ENCODE data around the gene FNDC8.
A peak's percentile ranks its signal among the peaks of the same experiment; 100 is the strongest.
"Not testable (repeated sequence)": the region's sequence is repeated elsewhere in the genome, so short reads cannot be mapped to it uniquely, and the experiment has no call there.

Gene FNDC8

GRCh38 chr17:35084987-35085386 lies 36.4 kb upstream of the FNDC8 start:
- Histone ChIP-seq H3K9ac (ENCODE audit: low read length) (peak overlapping the region; percentile 4), H3K4me3 (ENCODE audit: low read depth, low read length) (no peak overlapping the region), H3K27ac (ENCODE audit: low read depth, low read length) (no peak overlapping the region), H3K9me3 (ENCODE audit: control insufficient read depth, insufficient read depth, low read depth, low read length) (no peaks in the 10 kb centered on the region), H3K36me3 (ENCODE audit: control insufficient read depth, insufficient read depth, low read length) (no peaks in the 10 kb centered on the region), H3K4me1 (ENCODE audit: control insufficient read depth, insufficient read depth, low read length) (peaks cover 70% of the 10 kb centered on the region), H3K27me3 (ENCODE audit: control insufficient read depth, insufficient read depth, low read length) (no peaks in the 10 kb centered on the region)

GRCh38 chr17:35086164-35086563 lies 35.3 kb upstream of the FNDC8 start:
- H3K27ac ChIP-seq (ENCODE audit: low read depth, low read length): no peak overlapping the region
- H3K9ac ChIP-seq (ENCODE audit: low read length): no peak overlapping the region
- H3K36me3 ChIP-seq (ENCODE audit: control insufficient read depth, insufficient read depth, low read length): no peaks in the 10 kb centered on the region
- no peaks in the 10 kb centered on the region for H3K9me3 ChIP-seq (ENCODE audit: control insufficient read depth, insufficient read depth, low read depth, low read length)
- no peaks in the 10 kb centered on the region for H3K27me3 ChIP-seq (ENCODE audit: control insufficient read depth, insufficient read depth, low read length)
- peaks cover 59% of the 10 kb centered on the region for H3K4me1 ChIP-seq (ENCODE audit: control insufficient read depth, insufficient read depth, low read length)
- H3K4me3 ChIP-seq (ENCODE audit: low read depth, low read length): no peak overlapping the region

- Histone ChIP-seq H3K4me1 (ENCODE audit: control insufficient read depth, insufficient read depth, low read length) (peaks cover 54% of the 10 kb centered on the region), H3K9ac (ENCODE audit: low read length) (peak overlapping the region; percentile 45), H3K4me3 (ENCODE audit: low read depth, low read length) (peak overlapping the region; percentile 42), H3K36me3 (ENCODE audit: control insufficient read depth, insufficient read depth, low read length) (no peaks in the 10 kb centered on the region), H3K27ac (ENCODE audit: low read depth, low read length) (no peak overlapping the region), H3K27me3 (ENCODE audit: control insufficient read depth, insufficient read depth, low read length) (no peaks in the 10 kb centered on the region), H3K9me3 (ENCODE audit: control insufficient read depth, insufficient read depth, low read depth, low read length) (no peaks in the 10 kb centered on the region)
Measured at GRCh38 chr17:35086931-35087573, 34.4 kb upstream of the FNDC8 start.

- H3K36me3 ChIP-seq (ENCODE audit: control insufficient read depth, insufficient read depth, low read length): no peaks in the 10 kb centered on the region
- peak overlapping the region; percentile 74 for H3K4me3 ChIP-seq (ENCODE audit: low read depth, low read length)
- peaks cover 46% of the 10 kb centered on the region for H3K4me1 ChIP-seq (ENCODE audit: control insufficient read depth, insufficient read depth, low read length)
- peak overlapping the region; percentile 72 for H3K9ac ChIP-seq (ENCODE audit: low read length)
- H3K27ac ChIP-seq (ENCODE audit: low read depth, low read length): no peak overlapping the region
- H3K27me3 ChIP-seq (ENCODE audit: control insufficient read depth, insufficient read depth, low read length): no peaks in the 10 kb centered on the region
- H3K9me3 ChIP-seq (ENCODE audit: control insufficient read depth, insufficient read depth, low read depth, low read length): no peaks in the 10 kb centered on the region
Measured at GRCh38 chr17:35087731-35088355, 33.6 kb upstream of the FNDC8 start.

GRCh38 chr17:35088356-35088880 lies 33.0 kb upstream of the FNDC8 start:
- Histone ChIP-seq H3K9ac (ENCODE audit: low read length) (peak overlapping the region; percentile 72), H3K27ac (ENCODE audit: low read depth, low read length) (peak overlapping the region; percentile 35; the same call in 1 of the 2 replicates), H3K4me3 (ENCODE audit: low read depth, low read length) (peak overlapping the region; percentile 74), H3K27me3 (ENCODE audit: control insufficient read depth, insufficient read depth, low read length) (no peaks in the 10 kb centered on the region), H3K9me3 (ENCODE audit: control insufficient read depth, insufficient read depth, low read depth, low read length) (no peaks in the 10 kb centered on the region), H3K36me3 (ENCODE audit: control insufficient read depth, insufficient read depth, low read length) (no peaks in the 10 kb centered on the region), H3K4me1 (ENCODE audit: control insufficient read depth, insufficient read depth, low read length) (peaks cover 41% of the 10 kb centered on the region)

GRCh38 chr17:35088881-35089585 lies 32.4 kb upstream of the FNDC8 start:
- Histone ChIP-seq H3K9ac (ENCODE audit: low read length) (peak overlapping the region; percentile 78), H3K4me1 (ENCODE audit: control insufficient read depth, insufficient read depth, low read length) (peaks cover 41% of the 10 kb centered on the region), H3K27me3 (ENCODE audit: control insufficient read depth, insufficient read depth, low read length) (no peaks in the 10 kb centered on the region), H3K4me3 (ENCODE audit: low read depth, low read length) (peak overlapping the region; percentile 74), H3K9me3 (ENCODE audit: control insufficient read depth, insufficient read depth, low read depth, low read length) (no peaks in the 10 kb centered on the region), H3K27ac (ENCODE audit: low read depth, low read length) (peak overlapping the region; percentile 35; the same call in 1 of the 2 replicates), H3K36me3 (ENCODE audit: control insufficient read depth, insufficient read depth, low read length) (no peaks in the 10 kb centered on the region)

- peaks cover 41% of the 10 kb centered on the region for H3K4me1 ChIP-seq (ENCODE audit: control insufficient read depth, insufficient read depth, low read length)
- no peaks in the 10 kb centered on the region for H3K27me3 ChIP-seq (ENCODE audit: control insufficient read depth, insufficient read depth, low read length)
- peak overlapping the region; percentile 5; the same call in 1 of the 2 replicates for H3K27ac ChIP-seq (ENCODE audit: low read depth, low read length)
- H3K4me3 ChIP-seq (ENCODE audit: low read depth, low read length): peak overlapping the region; percentile 61
- H3K9me3 ChIP-seq (ENCODE audit: control insufficient read depth, insufficient read depth, low read depth, low read length): no peaks in the 10 kb centered on the region
- H3K36me3 ChIP-seq (ENCODE audit: control insufficient read depth, insufficient read depth, low read length): no peaks in the 10 kb centered on the region
- peak overlapping the region; percentile 78 for H3K9ac ChIP-seq (ENCODE audit: low read length)
Measured at GRCh38 chr17:35089586-35090296, 31.7 kb upstream of the FNDC8 start.

- H3K4me3 ChIP-seq (ENCODE audit: low read depth, low read length); H3K27ac ChIP-seq (ENCODE audit: low read depth, low read length); H3K27me3 ChIP-seq (ENCODE audit: control insufficient read depth, insufficient read depth, low read length); H3K9ac ChIP-seq (ENCODE audit: low read length); H3K9me3 ChIP-seq (ENCODE audit: control insufficient read depth, insufficient read depth, low read depth, low read length); H3K36me3 ChIP-seq (ENCODE audit: control insufficient read depth, insufficient read depth, low read length): not testable (repeated sequence)
- H3K4me1 ChIP-seq (ENCODE audit: control insufficient read depth, insufficient read depth, low read length): peaks cover 32% of the 10 kb centered on the region
Measured at GRCh38 chr17:35090707-35091106, 30.7 kb upstream of the FNDC8 start.

- Histone ChIP-seq H3K9ac (ENCODE audit: low read length) (peak overlapping the region; percentile 33), H3K27ac (ENCODE audit: low read depth, low read length) (no peak overlapping the region), H3K4me3 (ENCODE audit: low read depth, low read length) (no peak overlapping the region), H3K9me3 (ENCODE audit: control insufficient read depth, insufficient read depth, low read depth, low read length) (no peaks in the 10 kb centered on the region), H3K36me3 (ENCODE audit: control insufficient read depth, insufficient read depth, low read length) (peaks cover 10% of the 10 kb centered on the region), H3K4me1 (ENCODE audit: control insufficient read depth, insufficient read depth, low read length) (peaks cover 2% of the 10 kb centered on the region), H3K27me3 (ENCODE audit: control insufficient read depth, insufficient read depth, low read length) (no peaks in the 10 kb centered on the region)
Measured at GRCh38 chr17:35094902-35095301, 26.5 kb upstream of the FNDC8 start.

- Histone ChIP-seq H3K27ac (ENCODE audit: low read depth, low read length) (no peak overlapping the region), H3K27me3 (ENCODE audit: control insufficient read depth, insufficient read depth, low read length) (no peaks in the 10 kb centered on the region), H3K9me3 (ENCODE audit: control insufficient read depth, insufficient read depth, low read depth, low read length) (no peaks in the 10 kb centered on the region), H3K36me3 (ENCODE audit: control insufficient read depth, insufficient read depth, low read length) (peaks cover 18% of the 10 kb centered on the region), H3K4me3 (ENCODE audit: low read depth, low read length) (no peak overlapping the region), H3K4me1 (ENCODE audit: control insufficient read depth, insufficient read depth, low read length) (no peaks in the 10 kb centered on the region), H3K9ac (ENCODE audit: low read length) (no peak overlapping the region)
Measured at GRCh38 chr17:35095741-35096140, 25.7 kb upstream of the FNDC8 start.
